Measurements from ENCODE around the gene PPP2R3A.

- TF ChIP-seq CBX3 (IDR thresholded peaks at IDR 0.05; ENCODE audit: borderline replicate concordance in 1 of 2, low read length in 2 of 2) (no peak), REST (IDR thresholded peaks at IDR 0.05; ENCODE audit: borderline replicate concordance) (no peak), REST (CRISPR knock-in tag; IDR thresholded peaks at IDR 0.05; ENCODE audit: low read depth) (no peak), BDP1 (IDR thresholded peaks at IDR 0.05; ENCODE audit: insufficient read depth, insufficient read length) (no peak), POLR2A (conservative IDR thresholded peaks at IDR 0.05) (no peak), TAF1 (IDR thresholded peaks at IDR 0.05; ENCODE audit: control insufficient read depth, extremely low read depth, insufficient read depth, low read length, severe bottlenecking) (no peak), MLLT1 (IDR thresholded peaks at IDR 0.05) (no peak), NR3C1 (CRISPR knock-in tag; IDR thresholded peaks at IDR 0.05) (no peak), PHB (CRISPR knock-in tag; IDR thresholded peaks at IDR 0.05) (no peak), ZNF354B (CRISPR knock-in tag; IDR thresholded peaks at IDR 0.05) (no peak), YY1 (IDR thresholded peaks at IDR 0.05; ENCODE audit: borderline replicate concordance in 1 of 3, control insufficient read depth in 1 of 3, extremely low read depth in 1 of 3, insufficient read depth in 3 of 3, insufficient read length in 1 of 3, insufficient replicate concordance in 2 of 3, low read depth in 1 of 3, low read length in 2 of 3) (no peak), E2F6 (IDR thresholded peaks at IDR 0.05; ENCODE audit: borderline replicate concordance in 1 of 2, extremely low read depth in 1 of 2, insufficient read depth in 1 of 2, insufficient read length in 1 of 2, low read depth in 1 of 2, low read length in 1 of 2, poor library complexity in 1 of 2, severe bottlenecking in 1 of 2) (no peak), CTCF (IDR thresholded peaks at IDR 0.05 in 2 of 3, conservative IDR thresholded peaks at IDR 0.05 in 1 of 3; ENCODE audit: insufficient read depth in 2 of 3, low read depth in 1 of 3, low read length in 3 of 3) (no peak), RFX1 (IDR thresholded peaks at IDR 0.05) (no peak)
These were observed 26.5 kb downstream of the PPP2R3A start for GRCh38 chr3:135992072-135992471.

Measured in K562 (cell line).